Stimulated activated CD8-positive, alpha-beta memory T cell treated with anti-CD3 and anti-CD28 coated beads, Interleukin-15, amount 100 ng/mL, for 1 hour (primary cell): ENCODE data around the gene CDK2.
"Not testable (repeated sequence)": the region's sequence is repeated elsewhere in the genome, so short reads cannot be mapped to it uniquely, and the experiment has no call there.

Experiments
- DNase-seq: peaks from one replicate; pipeline ENCODE4 v3.0.0-alpha.2; 2020; ENCODE audit warnings: low read depth

The CDK2 gene

DNA sequence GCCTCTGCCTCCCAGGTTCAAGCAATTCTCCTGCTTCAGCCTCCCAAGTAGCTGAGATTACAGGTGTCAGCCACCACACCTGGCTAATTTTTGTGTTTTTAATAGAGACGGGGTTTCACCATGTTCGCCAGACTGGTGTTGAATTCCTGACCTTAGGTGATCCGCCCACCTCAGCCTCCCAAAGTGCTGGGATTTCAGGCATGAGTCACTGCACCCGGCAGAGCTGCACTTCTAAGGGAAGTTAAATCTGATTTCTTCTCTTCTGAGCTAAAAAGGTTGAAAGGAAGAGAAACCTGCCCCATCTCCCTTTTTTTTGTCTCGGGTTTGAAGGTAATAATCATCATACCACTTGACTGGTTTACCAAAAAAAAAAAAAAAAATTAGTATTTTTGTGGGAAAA is 15.3 kb downstream of the CDK2 start:
- not testable (repeated sequence) for DNase-seq

DNA sequence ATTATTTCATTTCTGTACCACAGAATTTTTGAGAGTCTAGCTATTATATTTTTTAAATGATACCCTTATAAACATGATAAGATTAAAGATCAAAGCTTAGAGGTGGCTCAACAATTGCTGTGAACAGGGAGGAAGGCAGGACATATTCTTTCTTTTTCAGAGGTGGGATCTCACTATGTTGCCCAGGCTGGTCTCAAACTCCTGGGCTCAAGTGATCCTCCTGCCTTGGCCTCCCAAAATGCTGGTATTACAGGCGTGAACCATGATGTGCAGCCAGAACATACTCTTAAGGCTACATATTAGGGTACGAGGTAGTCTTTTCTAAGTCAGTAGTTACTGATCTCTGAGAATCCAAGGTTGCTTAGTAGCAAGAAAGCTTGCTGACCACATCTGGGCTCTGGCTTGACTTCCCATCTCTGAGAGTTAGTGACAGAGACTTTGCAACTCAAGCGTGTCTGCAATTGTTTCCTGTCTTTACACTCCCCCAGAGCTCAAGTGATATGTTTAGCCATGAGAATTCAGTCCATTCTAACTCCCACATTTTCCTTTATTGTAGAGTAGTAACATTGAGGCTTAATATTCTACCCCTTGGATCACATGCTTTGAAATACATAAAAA is 15.8 kb downstream of the CDK2 start:
- DNase-seq, result no peak

DNA sequence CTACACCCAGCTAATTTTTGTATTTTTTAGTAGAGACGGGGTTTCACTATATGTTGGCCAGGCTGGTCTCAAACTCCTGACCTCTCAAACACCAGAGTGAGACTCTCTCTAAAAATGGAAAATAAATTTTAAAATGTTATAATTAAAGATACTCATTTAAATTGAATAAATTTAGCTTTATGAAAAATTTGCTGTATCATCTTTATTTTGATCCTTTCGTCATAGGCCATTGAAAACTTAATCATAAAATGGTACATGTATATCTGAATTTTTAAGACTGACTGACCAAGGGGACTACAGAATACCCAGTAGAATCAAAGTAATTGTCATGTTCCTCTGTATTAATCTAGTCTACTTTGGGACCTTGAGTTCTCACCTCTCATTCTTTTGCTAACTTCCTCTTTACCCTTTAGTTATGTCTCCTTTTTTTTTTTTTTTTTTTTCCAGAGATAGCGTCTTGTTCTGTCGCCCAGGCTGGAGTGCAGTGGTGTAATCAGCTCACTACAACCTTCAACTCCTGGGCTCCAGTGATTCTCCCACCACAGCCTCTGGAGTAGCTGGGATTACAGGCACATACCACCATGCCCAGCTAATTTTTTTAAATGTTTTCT is 16.7 kb downstream of the CDK2 start:
- DNase-seq, result no peak

DNA sequence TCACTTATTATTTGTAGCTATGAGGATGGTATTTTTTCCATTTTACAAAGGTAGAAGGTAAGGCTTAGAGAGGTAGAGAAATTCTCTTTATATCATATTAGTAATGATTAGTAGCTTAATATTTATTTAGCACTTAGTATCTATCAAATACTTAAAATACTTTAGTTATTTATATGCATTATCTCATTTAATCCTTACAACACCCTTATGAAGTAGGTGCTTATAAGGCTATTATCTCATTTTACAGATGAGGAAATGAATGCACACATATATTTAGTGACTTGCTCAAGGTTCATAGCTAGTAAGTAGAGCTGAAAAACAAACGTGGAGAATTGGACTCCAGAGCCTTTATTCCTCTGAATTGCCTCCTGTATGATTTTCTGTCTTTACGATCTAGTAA is 18.2 kb downstream of the CDK2 start:
- DNase-seq, result no peak

DNA sequence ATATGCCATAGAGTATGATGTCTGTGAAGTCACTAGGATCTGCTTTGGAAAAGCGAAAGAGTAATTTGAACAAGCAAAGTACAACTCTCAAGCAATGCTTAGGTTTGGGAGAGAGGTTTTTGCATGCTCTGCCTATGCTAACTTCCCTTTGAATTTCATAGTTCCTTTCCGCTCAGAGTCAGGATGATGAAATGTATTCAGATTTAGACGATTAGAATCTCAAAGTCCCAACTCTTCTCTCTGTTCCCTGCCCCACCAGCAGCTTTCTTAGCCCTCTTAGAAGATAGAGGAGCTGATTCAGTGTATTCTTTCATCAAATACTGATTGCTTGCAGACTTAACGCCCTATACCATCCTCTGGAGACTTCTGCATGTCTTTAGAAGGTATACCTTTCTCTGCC is 18.7 kb downstream of the CDK2 start:
- no peak for DNase-seq

DNA sequence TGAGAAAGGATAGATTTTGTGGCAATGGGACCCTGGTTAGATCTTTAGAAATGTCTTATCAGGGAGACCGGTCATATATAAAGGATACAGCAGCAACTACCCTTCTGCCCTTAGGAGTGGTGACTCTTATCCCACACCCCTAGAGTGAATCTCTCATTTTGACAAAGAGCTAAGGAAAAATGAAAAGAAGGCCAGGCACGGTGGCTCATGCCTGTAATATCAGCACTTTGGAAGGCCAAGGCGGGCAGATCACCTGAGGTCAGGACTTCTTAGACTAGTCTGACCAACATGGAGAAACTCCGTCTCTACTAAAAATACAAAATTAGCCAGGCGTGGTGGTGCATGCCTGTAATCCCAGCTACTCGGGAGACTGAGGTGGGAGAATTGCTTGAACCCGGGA is 19.3 kb downstream of the CDK2 start:
- not testable (repeated sequence) for DNase-seq

DNA sequence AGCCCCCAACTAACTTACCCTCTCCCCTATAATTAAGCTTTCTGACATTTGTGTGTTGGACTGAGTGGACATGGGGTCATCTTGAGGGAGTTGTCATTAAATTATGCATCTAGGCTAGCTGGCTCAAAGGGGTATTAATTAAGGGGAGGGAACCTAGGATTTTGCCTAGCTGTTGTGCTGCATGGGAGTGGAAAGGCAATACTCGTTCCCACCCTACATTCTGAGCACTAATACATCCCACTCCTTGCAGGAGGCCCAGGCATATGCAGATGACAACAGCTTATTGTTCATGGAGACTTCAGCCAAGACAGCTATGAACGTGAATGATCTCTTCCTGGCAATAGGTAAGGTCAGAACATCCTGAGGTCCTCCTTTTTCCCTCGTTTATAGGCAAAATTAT is 24.5 kb downstream of the CDK2 start:
- DNase-seq, result no peak

DNA sequence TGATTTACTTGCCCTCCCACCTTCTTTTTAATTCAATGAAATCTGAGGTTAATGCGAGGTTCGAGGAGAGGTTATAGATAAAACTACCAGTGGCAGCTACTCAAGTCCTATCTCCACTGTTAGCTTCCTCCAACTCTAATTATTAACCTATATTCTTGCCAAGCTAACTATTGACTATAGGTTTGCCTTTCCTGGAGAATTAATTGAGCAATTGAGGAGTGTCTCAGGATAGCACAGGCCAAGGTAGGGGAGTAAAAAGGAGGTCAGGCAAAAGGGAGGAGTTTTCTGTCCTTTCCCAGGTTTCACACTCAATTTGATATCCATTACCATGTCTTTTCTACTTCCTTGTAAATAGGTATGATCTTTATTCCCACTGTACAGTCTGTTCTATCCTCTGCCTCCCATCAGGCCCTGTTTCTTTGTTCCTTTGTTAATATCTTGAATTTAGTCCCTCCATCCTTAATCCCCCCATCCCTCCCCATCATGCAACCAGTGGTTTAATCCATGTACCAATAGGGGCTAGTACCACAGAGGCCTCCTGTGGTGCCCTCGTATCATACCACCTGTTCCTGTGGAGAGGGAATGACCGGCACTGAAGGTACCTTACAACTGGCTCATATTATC is 26.7 kb downstream of the CDK2 start:
- no peak for DNase-seq

DNA sequence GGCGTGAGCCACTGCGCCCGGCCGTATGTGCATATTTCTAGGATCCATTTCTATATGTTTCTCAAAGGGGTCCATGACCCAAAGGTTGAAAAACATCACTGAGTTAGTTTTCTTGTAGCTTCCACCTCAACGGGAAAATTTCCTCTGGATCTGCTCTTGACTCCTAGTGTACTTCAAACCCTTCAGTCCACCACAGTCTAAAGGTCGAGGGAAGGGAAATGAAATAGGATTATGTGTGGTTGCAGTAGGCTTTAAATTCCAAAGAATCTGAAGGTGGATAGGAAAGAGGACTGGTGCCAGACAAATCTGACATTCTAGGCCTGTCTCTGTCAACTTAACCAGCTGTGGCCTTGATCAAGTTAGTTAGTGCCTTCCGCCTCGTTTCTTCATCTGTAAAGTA is 28.7 kb downstream of the CDK2 start:
- no peak for DNase-seq

DNA sequence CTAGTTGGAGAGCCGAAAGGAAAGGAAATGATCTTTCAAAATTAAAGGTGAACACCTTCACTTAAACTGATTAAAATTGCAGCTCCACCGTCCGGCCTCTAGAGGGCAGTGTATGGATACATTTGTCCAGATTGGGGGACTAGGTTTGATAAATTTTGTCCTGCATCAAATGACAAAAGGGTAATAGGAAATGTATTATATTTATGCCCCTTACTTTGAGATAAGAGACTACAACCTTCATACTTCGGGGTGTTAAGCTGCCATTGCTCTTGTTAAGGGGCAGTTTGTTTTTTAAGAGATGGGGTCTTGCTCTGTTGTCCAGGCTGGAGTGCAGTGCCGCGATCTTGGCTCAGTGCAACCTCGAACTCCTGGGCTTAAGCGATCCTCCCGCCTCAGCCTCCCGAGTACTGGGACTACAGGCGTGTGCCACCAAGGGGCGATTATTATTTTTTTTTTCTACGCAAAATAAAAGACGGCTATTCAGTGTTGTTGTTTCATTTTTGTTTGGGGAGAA is 29.6 kb downstream of the CDK2 start:
- peak; percentile 45 for DNase-seq

DNA sequence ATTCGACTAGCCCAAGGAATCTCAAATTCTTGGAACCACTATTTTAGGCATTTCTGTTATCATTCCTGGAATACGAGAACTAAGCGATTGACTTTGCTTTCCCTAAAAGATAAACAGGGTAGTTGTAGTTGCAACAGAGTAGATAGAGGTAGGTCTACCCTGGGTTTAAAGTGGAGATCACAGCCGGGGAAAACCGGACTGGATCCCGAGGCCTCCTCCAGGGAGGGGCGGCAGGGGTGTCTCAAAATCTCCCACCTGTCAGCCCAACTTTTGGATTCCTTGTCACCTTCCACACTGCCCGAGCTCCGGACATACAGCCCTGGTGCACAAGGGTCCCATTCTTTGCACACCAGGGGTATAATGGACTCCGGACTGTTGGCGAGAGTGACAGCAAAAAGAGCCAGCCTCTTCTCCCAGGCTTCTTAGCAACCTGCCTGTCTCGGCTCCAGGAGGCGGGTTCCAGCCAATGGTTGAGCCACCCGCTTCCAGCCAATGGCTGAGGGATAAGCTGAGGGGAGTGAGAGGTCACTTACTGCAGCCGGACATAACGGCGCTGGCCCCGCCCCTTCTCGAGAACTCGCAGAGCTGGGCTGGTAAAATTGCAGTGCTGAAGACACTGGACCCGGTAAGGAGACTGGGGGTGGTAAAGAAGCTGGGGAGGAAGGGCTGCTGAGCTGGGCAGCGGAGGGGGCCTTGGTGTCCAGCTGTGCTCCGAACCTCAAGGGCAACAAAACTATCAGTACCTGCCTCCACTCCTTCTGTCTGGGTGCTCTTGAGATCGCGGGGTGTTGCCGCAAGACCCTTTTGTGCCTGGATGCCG is 30.3 kb downstream of the CDK2 start, which contains the start of gene SUOX:
SUOX (plus strand) TSS at position 562 of the 820 bp plus-strand sequence. CDS start 4,946 bp downstream, outside the sequence.
- no peak for DNase-seq

DNA sequence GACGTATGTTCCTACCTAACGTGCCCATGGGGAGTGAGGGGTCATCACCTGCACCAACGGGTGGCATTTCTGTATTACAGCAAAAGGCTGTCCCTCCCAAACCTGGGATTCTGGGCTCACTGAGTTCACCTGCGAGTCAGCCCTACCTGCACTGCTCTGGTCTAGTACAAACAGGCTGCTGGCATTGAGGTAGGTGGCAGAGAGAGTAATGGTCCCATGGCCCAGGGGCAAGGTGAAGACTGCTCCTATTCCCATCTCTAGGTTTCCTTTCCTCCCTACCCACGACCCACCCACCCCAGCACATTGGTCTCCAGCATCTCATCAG is 30.9 kb downstream of the CDK2 start:
- DNase-seq, result no peak

DNA sequence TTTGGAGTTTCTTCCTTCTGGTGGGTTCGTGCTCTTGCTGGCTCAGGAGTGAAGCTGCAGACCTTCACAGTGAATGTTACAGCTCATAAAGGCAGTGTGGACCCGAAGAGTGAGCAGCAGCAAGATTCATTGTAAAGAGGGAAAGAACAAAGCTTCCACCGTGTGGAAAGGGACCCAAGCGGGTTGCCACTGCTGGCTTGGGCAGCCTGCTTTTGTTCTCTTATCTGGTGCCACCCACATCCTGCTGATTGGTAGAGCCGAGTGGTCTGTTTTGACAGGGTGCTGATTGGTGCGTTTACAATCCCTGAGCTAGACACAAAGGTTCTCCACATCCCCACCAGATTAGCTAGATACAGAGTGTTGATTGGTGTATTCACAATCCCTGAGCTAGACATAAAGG is 32.9 kb downstream of the CDK2 start:
- not testable (repeated sequence) for DNase-seq

DNA sequence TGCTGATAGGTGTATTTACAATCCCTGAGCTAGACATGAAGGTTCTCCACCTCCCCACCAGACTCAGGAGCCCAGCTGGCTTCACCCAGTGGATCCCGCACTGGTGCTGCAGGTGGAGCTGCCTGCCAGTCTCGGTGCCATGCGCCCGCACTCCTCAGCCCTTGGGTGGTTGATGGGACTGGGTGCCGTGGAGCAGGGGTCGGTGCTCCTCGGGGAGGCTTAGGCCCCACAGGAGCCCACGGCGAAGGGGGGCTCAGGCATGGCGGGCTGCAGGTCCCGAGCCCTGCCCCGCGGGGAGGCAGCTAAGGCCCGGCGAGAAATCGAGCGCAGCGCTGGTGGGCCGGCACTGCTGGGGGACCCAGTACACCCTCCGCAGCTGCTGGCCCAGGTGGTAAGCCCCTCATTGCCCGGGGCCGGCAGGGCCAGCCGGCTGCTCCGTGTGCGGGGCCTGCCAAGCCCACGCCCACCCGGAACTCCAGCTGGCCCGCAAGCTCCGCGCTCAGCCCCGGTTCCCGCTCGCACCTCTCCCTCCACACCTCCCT is 33.4 kb downstream of the CDK2 start:
- not testable (repeated sequence) for DNase-seq

DNA sequence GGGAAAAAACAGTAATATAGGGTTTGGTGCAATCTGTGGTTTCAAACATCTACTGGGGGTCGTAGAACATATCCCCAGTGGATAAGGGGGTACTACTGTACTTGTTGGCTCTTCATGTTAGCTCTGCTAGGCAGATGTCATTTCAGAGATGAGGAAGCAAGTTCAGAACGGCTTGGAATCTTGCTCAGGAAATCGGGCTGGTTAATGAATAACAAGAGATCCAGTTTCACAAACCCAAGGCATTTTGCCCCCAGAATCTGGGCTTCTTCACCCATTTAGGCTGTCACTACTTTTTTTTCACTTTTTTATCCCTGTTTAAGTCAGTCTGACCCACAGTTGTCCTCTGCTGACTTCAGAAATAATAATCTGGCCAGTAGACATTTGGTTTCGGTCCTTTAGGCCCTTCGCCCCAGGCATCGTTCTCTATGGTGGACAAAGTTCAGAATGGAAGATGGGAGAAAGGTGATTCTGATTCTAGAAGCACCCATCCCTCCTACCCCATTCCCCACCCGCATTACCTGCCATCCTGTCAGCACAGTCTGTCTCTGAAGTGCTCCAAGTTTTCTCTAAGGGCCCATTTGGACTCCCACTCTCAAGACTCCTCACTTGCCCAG is 35.0 kb downstream of the CDK2 start:
- DNase-seq, result no peak

DNA sequence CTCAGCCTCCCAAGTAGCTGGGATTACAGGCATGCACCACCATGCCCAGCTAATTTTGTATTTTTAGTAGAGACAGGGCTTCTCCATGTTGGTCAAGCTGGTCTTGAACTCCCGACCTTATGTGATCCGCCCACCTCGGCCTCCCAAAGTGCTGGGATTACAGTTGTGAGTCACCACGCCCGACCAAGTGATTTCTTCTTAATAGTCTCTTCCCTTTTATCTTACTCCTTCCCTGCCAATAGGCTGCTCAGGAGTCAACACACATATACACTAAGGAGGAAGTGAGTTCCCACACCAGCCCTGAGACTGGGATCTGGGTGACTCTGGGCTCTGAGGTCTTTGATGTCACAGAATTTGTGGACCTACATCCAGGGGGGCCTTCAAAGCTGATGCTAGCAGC is 36.7 kb downstream of the CDK2 start:
- not testable (repeated sequence) for DNase-seq

DNA sequence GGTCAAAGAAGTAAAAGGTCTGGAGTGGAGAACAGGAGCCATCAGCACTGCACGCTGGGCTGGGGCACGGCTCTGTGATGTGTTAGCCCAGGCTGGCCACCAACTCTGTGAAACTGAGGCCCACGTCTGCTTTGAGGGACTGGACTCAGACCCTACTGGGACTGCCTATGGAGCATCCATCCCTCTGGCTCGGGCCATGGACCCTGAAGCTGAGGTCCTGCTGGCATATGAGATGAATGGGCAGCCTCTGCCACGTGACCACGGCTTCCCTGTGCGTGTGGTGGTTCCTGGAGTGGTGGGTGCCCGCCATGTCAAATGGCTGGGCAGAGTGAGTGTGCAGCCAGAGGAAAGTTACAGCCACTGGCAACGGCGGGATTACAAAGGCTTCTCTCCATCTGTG is 37.6 kb downstream of the CDK2 start:
- DNase-seq, result no peak

DNA sequence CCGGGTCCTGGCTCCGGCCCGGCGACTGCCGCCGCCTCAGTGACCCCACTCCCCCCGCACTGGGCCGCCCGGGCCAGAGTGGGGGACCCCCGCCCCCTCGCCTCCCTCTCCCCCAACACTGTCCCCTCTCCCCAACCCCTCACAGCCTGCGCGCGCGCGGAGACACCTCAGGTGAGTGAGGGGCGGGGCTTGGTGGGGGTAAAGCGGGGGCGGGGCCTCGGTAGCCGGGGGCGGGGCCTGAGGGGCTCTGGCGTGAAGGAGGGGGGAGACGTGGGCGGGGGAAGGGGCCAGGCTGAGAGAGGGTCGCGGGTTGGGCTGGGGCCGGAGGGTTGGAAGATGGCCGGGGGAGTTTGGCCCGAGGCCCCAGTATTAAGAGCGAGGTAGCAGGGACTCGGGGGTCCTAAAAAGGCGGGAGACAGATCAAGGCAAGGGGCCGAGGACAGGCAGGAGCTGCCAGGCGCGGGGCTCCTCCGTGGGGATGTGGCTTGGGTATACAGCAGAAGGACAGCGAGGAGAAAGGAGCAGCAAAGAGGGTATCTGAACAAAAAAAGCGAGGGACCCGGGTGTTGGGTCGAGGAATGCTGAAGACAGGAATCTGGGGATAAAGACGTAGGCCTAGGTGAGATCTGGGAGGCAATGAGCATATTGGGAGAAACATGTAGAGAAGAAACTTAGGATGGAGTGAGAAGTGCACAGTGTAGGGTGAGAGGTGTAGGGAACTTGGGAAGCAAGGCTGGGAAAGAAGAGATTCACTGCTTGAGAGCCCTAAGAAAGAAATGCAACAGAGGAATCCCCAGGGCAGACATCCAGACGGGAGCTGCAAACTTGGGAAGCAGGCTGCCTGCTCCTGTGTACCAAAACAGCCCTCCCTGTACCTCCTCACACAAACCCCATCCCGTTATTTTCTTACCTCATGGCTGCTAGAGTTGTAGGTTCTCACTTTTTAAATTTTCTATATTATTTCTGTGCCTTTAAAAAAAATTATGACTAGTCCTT is 41.2 kb downstream of the CDK2 start:
- DNase-seq, result peak; percentile 45

DNA sequence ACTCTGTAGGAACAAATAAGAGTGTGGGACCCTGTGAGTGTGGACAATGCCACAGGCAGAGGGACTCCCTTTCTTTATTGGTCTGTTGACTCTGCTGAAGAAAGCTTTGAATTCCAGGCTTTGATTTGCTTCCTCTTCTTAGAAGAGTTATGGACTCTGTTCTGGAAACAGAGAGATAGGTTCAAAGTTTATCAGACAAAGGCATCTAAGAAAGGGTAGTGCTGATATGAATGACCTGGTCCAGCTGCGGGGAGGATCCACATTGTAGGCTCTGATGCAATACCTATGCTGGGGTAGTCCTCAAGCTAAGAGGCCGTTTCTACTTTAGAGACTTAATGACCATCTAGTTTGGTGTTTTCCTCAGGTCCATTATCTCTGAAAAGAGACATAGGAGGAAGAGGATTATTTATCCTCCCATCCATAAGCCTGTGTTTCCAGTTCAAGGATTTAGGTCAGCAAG is 43.5 kb downstream of the CDK2 start:
- no peak for DNase-seq

DNA sequence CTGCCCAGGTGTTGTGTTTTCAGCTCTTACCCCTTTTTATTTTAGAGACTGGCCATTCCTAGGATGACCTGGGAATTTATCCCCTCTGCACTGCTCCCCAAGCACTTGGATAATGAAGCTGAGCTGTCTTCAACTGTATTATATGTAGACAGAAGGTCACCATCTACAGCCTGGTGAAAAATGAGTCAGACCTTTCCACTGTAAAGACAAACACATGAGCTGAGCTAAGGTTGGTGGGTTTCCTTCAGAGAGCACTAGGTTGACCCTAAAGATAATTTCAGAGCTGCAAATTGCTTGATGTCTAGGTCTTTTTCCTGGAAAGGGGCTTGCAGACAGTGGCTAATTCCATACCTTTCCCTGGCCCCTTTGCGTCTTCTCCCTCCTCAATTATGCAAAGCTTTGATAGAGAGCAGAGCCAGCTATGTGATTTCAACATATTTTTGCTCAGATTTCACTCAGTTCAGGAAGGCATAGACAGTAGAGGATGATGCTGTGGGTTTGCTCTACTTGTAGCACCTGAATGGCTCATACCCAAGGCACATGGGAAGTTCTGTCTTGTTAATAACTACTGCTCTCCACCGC is 45.0 kb downstream of the CDK2 start:
- DNase-seq, result no peak
